HPDE6-E6E7 (cell line): ENCODE measurements around the gene MAN1A2.
"Not testable (repeated sequence)": the region's sequence is repeated elsewhere in the genome, so short reads cannot be mapped to it uniquely, and the experiment has no call there.

Source experiments
- DNase-seq: peaks from one replicate; pipeline ENCODE4 v3.0.0; 2011; ENCODE audit warnings: missing footprints; ENCODE audit errors: extremely low spot score

Gene MAN1A2

GRCh38 chr1:117398957-117399356 is 31.7 kb downstream of the MAN1A2 start:
- DNase-seq: no peak

DNA sequence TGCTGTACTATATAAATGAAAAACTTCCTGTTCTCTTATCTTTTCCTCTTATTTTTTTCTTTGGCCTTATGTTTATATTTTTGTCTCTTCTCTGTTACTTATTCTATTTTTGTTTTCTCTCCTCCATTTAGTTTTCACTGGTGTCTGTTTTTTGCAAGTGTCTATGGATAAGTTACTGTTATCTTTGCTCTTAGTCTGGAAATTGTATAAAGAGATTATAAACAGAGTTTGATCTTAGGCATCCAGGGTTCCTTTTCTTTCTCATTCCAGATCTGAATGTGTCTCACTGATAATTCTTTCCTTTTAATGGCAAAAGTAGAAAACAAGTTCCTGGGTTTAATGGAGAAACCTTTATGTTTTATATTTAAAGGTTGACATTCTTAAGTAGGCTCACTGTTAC is 34.5 kb downstream of the MAN1A2 start:
- no peak for DNase-seq

DNA sequence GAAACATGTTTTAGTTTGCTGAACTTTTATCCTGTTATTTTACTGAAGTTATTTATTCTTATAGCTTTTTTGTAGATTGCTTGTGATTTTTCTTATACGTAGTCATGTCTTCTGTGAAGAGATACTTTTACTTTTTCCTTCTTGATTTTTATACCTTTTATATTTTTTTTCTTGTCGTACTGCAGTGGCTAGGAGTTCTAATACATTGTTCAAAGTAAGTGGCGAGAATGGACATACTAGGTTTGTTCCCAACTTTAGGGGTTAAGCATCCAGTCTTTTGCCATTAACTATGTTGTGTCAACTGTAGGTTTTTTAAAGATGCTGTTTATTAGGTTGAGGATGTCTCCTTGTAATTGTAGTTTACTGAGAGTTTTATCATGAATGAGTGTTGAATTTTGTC is 36.3 kb downstream of the MAN1A2 start:
- DNase-seq: no peak

GRCh38 chr1:117405042-117405441 is 37.8 kb downstream of the MAN1A2 start:
- DNase-seq: no peak

- no peak for DNase-seq
These were observed 45.2 kb downstream of the MAN1A2 start for GRCh38 chr1:117412472-117412871.

DNA sequence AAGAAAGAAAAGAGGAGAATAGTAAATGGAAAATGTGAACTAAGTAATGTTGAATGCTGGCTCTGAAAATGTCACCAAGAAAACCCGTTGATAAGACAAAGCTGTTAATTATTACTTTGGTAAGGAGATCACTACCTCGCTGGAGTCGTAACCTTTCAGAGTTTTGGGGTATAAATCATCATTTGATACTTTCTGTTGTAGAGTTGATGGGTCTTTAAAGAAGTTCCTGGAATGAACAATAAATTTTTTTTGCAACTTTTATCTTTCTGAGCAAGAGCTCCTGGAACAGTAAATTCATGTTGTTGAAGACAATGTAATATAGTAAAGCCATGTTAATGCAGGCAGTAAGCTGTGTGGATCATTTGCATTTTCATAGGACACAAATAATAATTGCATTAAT is 46.2 kb downstream of the MAN1A2 start:
- DNase-seq: no peak

- no peak for DNase-seq
These were observed 47.7 kb downstream of the MAN1A2 start for GRCh38 chr1:117414943-117415342.

DNA sequence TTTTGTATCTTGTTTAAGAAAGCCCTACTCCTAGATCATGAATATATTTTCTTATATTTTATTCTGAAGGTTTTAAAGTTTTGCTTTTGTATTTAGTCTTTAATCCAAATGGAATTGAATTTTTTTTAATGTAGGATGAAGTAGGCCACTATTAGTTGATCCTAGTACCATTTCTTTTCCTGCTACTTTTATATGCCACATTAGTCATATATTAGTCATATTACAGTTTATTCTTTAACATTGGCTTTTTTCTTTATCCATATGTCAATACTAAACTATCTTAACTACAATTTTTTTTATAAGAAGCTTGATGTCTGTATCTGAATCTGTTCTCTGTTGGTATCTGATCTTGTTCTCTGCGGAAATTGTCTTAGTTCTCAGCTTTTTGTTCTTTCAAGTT is 48.8 kb downstream of the MAN1A2 start:
- no peak for DNase-seq

DNA sequence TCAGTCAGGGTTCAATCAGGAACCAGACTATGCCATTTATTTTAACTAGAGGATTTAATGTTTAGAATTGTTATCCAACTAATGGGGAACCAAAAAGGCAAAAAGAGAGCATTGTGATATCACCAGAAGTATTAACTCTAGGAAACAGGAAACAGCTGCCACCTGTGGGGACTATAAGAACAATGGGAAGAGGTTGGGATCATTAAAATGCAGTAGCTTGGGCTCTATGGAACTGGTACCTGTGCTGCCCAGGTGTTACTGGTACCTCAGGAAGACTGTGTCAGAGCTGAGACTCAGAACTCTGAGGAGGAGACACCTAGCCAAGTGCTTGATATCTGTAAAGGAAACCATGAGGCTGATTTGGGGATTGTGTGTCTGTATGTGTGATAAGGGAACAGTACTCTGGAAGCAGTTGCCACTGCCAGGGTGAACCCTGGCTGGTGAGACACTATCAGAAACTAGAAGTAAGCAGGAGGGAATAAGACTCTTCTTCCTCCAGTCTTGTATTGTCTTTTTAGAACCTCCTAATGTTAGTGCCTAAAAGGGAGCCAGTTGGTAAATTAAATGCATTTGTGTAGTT is 49.4 kb downstream of the MAN1A2 start:
- no peak for DNase-seq

DNA sequence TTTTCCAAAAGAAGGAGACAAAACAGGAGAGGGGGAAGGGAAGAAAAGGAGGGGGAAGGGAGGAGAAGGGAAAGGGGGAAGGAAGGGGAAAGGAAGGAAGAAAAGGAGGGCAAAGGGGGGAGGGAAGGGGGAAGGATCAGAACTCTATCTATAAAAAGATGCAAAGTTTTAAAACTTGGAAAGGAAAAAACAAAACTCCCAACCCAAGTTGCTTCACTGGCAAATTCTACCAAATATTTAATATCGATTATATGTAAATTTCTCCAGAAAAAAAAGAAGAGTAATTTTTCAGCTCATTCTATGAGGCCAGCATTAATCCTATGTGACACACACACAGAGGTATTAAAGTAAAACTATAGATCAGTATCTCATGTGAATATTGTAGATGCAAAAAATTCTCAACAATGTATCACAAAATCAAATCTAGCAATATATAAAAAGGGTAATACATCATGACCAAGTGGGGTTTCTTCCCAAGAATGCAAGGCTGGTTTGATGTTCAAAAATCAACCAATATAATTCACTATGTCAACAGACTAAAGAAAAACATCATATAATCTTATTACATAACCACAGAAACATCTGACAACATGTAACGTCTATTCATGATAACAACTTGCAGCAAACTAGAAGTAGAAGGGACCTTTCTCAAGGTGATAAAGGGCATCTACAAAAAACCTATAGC is 57.9 kb downstream of the MAN1A2 start:
- no peak for DNase-seq

DNA sequence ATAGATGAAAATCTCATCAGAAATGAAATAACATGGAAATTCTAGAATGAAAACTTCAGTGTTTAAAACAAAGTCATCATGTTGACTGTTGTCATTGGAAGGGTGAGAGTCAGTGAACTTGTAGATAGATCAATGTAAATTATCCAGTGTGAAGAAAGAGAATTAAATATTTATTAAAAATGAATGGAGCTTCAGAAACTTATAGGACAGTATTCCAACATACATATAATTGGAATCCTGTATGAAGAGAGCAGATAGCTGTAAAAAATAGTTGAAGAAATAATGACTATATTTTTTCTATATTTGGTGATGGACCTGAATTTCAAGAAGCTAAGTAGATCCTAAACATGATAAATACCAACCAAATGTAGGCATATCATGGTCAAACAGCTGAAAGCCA is 60.0 kb downstream of the MAN1A2 start:
- no peak for DNase-seq

DNA sequence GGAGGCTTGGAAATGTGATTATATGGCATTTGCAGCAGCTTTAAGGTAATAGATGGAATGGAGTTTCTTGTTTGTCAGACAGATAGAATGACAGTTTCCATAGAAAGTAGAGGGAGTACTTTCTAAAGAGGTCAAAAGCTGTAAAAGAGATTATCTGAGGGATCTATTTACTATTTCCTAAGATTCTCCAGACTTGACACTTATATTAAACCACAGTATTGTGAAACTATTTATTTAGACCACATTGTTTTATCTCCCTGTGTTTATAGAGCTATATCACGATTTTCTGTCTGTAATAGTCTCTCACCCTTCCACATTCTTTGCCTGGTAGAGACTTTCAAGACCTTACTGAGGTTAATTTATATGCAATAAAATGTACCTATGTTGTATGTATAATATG is 66.7 kb downstream of the MAN1A2 start:
- no peak for DNase-seq

- DNase-seq: no peak
These were observed 69.3 kb downstream of the MAN1A2 start for GRCh38 chr1:117436513-117436912.

DNA sequence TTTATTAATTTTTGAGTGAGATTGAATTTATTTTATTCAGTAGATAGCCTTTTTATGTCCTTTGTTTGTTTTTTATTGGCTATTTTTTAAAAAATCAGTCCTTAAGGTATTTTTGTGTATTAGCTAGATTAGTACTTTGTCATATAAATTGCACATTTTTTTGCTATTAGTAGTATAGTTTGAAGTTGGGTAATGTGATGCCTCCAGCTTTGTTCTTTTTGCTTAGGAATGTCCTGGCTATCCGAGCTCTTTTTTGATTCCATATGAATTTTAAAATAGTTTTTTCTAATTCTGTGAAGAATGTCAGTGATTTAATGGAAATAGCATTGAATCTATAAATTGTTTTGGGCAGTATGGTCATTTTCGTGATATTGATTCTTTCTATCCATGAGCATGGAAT is 80.4 kb downstream of the MAN1A2 start:
- no peak for DNase-seq

- no peak for DNase-seq
These were observed 85.0 kb downstream of the MAN1A2 start for GRCh38 chr1:117452216-117452615.

GRCh38 chr1:117453958-117454357 is 86.7 kb downstream of the MAN1A2 start:
- DNase-seq: no peak

GRCh38 chr1:117458410-117458809 is 91.2 kb downstream of the MAN1A2 start:
- not testable (repeated sequence) for DNase-seq

DNA sequence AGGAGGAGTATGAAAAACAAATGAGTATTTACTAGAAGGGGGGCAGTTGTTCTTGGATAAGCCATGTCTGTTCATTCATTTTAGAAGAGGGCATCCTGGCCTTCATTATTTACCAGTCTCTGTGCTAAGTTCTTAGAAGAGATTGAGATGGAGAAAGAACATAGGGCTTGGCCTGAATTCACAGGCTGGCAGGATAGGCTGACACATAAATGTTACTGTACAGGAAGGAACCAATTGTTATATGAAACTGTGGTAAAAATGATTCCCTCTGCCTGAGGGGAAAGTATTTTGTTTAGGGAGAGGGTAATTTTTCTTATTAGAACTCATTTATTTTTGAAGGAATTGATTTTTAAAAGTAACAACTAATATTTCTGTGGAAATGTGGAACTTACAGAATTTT is 99.5 kb downstream of the MAN1A2 start:
- no peak for DNase-seq

DNA sequence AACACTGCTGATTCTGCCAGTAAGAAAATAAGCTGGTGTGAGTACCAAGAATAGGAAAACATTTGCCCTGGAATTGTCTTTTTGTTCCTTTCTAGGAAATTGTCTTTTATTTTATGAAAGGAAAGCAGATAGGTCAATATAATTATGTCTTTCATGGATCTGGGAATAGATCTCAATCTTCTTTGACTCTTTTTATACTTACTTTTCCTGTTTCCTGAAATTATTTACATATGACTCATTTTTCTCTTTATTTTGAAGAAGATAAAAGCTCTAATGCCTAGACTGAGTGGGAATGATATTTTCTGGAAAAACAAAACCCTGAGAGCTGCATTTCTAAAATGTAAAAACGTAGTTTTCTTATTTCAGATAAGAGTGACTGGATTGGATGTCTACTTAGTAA is 100.1 kb downstream of the MAN1A2 start:
- DNase-seq: no peak

- DNase-seq: no peak
These were observed 105.8 kb downstream of the MAN1A2 start for GRCh38 chr1:117473063-117473462.

GRCh38 chr1:117475495-117475894 is 108.2 kb downstream of the MAN1A2 start:
- not testable (repeated sequence) for DNase-seq

DNA sequence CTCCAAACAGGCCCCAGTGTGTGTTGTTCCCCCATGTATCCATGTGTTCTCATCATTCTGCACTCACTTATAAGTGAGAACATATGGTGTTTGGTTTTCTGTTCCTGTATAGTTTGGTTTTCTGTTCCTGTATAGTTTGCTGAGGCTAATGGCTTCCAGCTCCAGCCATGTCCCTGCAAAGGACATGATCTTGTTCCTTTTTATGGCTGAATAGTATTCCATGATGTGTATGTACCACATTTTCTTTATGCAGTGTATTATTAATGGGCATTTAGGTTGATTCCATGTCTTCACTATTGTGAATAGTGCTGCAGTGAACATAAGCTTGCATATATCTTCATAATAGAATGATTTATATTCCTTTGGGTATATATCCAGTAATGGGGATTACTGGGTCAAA is 111.8 kb downstream of the MAN1A2 start:
- DNase-seq: no peak

- DNase-seq: no peak
These were observed 114.2 kb downstream of the MAN1A2 start for GRCh38 chr1:117481410-117481809.

DNA sequence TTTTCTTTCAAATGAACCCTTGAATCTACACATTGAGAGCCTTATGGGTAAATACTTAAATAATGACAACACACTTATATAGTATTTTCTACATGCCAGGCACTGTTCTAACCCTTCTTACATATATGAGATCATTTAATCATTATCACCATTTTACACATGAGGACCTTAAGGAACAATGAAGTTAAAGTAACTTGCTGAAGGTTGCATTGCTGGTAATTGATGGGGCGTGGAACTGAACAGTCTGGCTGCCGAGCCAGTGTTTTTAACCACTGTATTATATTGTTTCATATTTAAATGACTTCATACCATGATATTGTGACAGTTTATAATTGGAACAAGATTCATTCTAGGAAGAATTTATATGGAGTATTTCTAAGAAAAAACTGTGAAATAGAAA is 126.7 kb downstream of the MAN1A2 start:
- DNase-seq: no peak
